Activated B cell treated with CpG ODN at 0.5 μM for 24 hours (primary cell): ENCODE results near the gene DYNC2H1. TPM values are rescaled to one million over a fixed set of nuclear protein-coding genes. Genes with fewer than 3 reads are reported as not detected.

Experiments
- ATAC-seq: fragments of 200-7000 bp; cut with Tn5 transposase; one replicate; pipeline ENCODE4 v1.10.0; 2021; ENCODE audit warnings: low read depth, mild to moderate bottlenecking, moderate library complexity
- CTCF ChIA-PET: fragments of 350-600 bp; sonication (Branson Sonifier 250); formaldehyde crosslinking; loops from one replicate; lab custom pipeline; 2021; ENCODE audit warnings: antibody characterized with exemption; lab: Charles Lee
- POLR2A ChIA-PET: fragments of 350-600 bp; sonication (Branson Sonifier 250); formaldehyde crosslinking; loops from one replicate; lab custom pipeline; 2021; ENCODE audit warnings: antibody characterized with exemption; lab: Charles Lee
- DNase-seq: peaks from one replicate; pipeline ENCODE4 v3.0.0; 2022
- H3K27ac Mint-ChIP-seq: one replicate; pipeline ENCODE4 v1.8.0; 2020; ENCODE audit warnings: mixed read lengths
- H3K27me3 Mint-ChIP-seq: one replicate; pipeline ENCODE4 v1.8.0; 2021; ENCODE audit warnings: mixed read lengths
- H3K36me3 Mint-ChIP-seq: one replicate; pipeline ENCODE4 v1.8.0; 2021; ENCODE audit warnings: low read depth, mixed read lengths
- H3K4me1 Mint-ChIP-seq: one replicate; pipeline ENCODE4 v1.8.0; 2021; ENCODE audit warnings: mixed read lengths
- H3K4me3 Mint-ChIP-seq: one replicate; pipeline ENCODE4 v1.8.0; 2020; ENCODE audit warnings: mild to moderate bottlenecking, mixed read lengths
- H3K9me3 Mint-ChIP-seq: one replicate; pipeline ENCODE4 v1.8.0; 2020; ENCODE audit warnings: mixed read lengths
- CTCF ChIP-seq: fragments of 200-600 bp; IDR thresholded peaks from one replicate; pipeline ENCODE4 v1.8.0; 2022; ENCODE audit warnings: antibody characterized with exemption, mild to moderate bottlenecking
- intact Hi-C: fragments of 100-400 bp; cut with micrococcal nuclease; formaldehyde crosslinking; loops from one replicate; pipeline ENCODE4 v1.15.1; 2024
- total RNA-seq: library from RNA; stranded (reverse); gene quantifications from 2 replicates; pipeline ENCODE4 v1.2.3, GENCODE V29; 2022

Gene DYNC2H1
- total RNA-seq, 1 donor from 2014 or later, result 3.2 TPM

DNA sequence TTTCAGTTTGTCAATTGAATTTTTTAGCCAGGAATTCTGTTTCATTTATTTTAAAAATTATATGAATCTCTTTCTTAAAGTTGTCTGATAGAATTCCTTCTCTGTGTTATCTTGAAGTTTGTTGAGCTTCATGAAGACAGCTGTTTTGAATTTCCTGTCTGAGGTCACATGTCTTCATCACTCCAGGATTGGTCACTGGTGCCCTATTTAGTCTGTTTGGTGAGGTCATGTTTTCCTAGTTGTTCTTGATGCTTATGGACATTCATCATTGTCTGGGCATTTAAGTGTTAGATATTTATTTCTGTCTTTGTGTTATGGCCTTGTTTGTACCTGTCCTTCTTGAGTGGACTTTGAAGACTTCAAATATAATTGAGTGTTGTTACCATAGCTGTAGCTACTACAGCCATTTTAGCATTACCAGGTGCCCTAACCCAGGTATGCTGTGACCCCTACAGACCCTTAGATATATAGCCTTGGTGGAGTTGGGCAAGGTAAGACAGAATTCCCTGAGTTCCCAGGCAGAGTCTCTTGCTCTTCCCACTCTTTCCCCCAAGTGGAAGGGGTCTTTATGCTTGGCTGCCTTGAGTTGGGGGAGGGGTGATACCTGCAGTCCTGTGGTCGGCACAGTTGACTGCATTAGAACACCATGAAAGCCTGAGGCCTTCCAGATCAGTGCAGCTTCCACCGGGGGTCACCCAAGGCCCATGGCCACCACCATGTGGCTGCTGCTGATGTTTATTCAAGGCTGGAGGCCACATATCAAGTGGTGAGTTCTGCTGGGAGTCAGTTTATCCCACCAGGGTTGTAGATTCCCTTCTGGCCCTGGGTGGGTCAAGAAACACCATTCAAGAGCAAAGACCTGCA lies 229.6 kb downstream of the DYNC2H1 start:
- DNase-seq (no peak), ATAC-seq (no peak)
- Mint-ChIP-seq H3K4me1 (no peaks in the 10 kb centered on the region), H3K9me3 (no peaks in the 10 kb centered on the region), H3K36me3 (no peaks in the 10 kb centered on the region), H3K4me3 (no peak overlapping the region), H3K27ac (no peak overlapping the region), H3K27me3 (no peaks in the 10 kb centered on the region)
- POLR2A ChIA-PET, result no interaction called here
- intact Hi-C loops, result no loop called here
- TF ChIP-seq CTCF, result no peak
- CTCF ChIA-PET, result interaction anchor here (0.7 kb wide), 1 partner anchor 12 kb away, joined by 3 read pairs; no protein-coding TSS in a partner anchor

DNA sequence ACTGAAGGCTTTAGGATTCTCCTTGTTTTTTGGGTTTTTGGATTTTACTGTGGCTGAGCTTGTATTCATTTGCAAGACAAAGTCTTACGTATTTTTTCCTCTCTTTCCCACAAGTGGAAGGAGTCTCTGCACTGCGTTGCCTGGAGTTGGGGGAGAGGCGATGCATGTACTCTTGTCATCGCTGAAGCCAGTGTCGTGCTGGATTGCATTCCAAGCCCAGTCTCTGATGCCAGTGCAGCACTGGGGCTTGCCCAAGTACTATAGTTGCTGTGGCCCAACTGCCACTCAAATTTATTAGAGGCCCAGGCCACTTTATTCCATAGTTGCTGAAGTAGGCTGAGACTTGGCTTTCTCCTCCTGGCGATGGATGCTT lies 230.2 kb downstream of the DYNC2H1 start:
- no peak overlapping the region for H3K4me3 Mint-ChIP-seq

DNA sequence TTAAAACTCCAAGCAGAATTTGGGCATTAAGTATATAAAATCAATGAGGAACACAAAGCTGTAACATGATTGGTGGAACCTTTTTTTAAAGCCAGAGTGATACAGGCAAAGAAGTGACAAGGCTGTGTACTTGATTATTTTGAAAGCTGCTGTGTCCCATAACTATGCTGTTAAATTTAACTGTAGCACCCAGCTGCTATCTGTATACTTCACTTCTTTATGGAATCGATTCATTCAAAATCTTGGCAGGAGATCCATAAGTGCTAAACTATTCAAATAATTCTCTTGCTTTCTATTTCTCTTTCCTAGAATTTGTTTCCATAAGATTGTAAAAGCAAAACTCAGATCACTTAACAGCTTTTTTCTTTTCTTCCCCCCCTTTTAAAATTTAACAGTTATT lies 231.7 kb downstream of the DYNC2H1 start:
- ChIA-PET CTCF (no interaction called here), POLR2A (no interaction called here)
- Mint-ChIP-seq H3K27ac (no peak overlapping the region), H3K4me3 (no peak overlapping the region), H3K4me1 (no peaks in the 10 kb centered on the region), H3K36me3 (no peaks in the 10 kb centered on the region), H3K27me3 (no peaks in the 10 kb centered on the region), H3K9me3 (no peaks in the 10 kb centered on the region)
- ATAC-seq, result no peak
- no peak for TF ChIP-seq CTCF
- DNase-seq, result no peak
- intact Hi-C loops, result no loop called here

More for the DNA sequence above, 230.2 kb downstream of the DYNC2H1 start:
- H3K27me3 Mint-ChIP-seq, result no peaks in the 10 kb centered on the region
- no peaks in the 10 kb centered on the region for H3K9me3 Mint-ChIP-seq
- no peaks in the 10 kb centered on the region for H3K36me3 Mint-ChIP-seq
- DNase-seq, result no peak
- POLR2A ChIA-PET, result no interaction called here
- ATAC-seq, result no peak
- no peak for TF ChIP-seq CTCF
- CTCF ChIA-PET, result no interaction called here
- no peaks in the 10 kb centered on the region for H3K4me1 Mint-ChIP-seq
- intact Hi-C loops, result no loop called here
- H3K27ac Mint-ChIP-seq, result no peak overlapping the region

DNA sequence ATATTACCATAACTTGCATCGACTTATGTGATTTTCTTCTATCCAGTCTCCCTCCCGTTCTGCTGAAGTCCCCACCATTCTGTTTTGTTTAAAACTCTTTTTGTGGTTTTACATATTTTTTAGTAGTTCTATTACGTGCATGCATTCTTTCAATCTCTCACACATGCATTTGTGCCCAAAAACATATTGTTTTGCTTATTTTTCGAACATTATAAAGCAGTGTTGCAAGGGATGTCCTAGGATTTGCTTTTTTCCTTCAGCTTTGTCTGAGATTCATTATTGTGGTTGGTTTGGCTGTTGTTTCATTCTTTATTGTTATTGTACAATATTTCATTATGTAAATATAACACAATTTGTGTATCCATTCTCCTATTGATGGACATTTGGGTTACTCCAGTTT lies 235.7 kb downstream of the DYNC2H1 start:
- ATAC-seq (no peak), DNase-seq (no peak)
- no peak overlapping the region for H3K27ac Mint-ChIP-seq
- POLR2A ChIA-PET, result no interaction called here
- CTCF ChIA-PET, result no interaction called here
- intact Hi-C loops, result no loop called here
- no peak overlapping the region for H3K4me3 Mint-ChIP-seq
- no peaks in the 10 kb centered on the region for H3K36me3 Mint-ChIP-seq
- H3K9me3 Mint-ChIP-seq, result peaks cover 6% of the 10 kb centered on the region
- H3K27me3 Mint-ChIP-seq, result no peaks in the 10 kb centered on the region
- TF ChIP-seq CTCF, result no peak
- H3K4me1 Mint-ChIP-seq, result no peaks in the 10 kb centered on the region

DNA sequence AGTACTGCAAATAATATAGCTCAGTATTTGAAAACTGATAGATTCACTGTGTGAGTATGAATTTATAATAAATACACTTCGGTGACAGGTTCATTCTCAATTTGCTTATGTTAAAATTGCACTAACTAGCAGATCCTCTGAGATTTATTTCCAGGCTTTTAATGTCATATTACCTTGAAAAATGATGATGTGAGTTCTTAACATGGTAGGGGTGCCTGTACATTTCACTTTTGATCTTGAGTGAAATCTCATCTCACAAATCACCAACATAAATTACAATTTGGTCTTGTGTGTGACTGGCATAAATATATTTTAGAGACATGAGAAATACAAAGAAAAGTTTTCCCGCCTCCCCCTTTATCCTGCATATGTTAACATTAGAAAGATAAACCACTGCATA lies 240.4 kb downstream of the DYNC2H1 start:
- ATAC-seq (no peak), DNase-seq (no peak)
- intact Hi-C loops, result no loop called here
- Mint-ChIP-seq H3K4me1 (no peaks in the 10 kb centered on the region), H3K27me3 (no peaks in the 10 kb centered on the region), H3K27ac (no peak overlapping the region), H3K9me3 (peaks cover 8% of the 10 kb centered on the region), H3K4me3 (no peak overlapping the region), H3K36me3 (no peaks in the 10 kb centered on the region)
- ChIA-PET CTCF (no interaction called here), POLR2A (no interaction called here)
- TF ChIP-seq CTCF, result no peak
